Measurements from ENCODE around the gene GPR15. TPM values are rescaled to one million over a fixed set of nuclear protein-coding genes. Genes with fewer than 3 reads are reported as not detected.

Gene GPR15
- total RNA-seq, 2 experiments from 2014 or later = 1.4 to 2.2 TPM

- Mint-ChIP-seq H3K4me1 (ENCODE audit: low read depth) (peaks cover 68% of the 10 kb centered on the region), H3K9me3 (peaks cover 1% of the 10 kb centered on the region), H3K27ac (peak overlapping the region; percentile 67), H3K27me3 (no peaks in the 10 kb centered on the region), H3K36me3 (ENCODE audit: low read depth) (peaks cover 10% of the 10 kb centered on the region), H3K4me3 (no peak overlapping the region)
- intact Hi-C loops (cut with micrococcal nuclease) = loop anchor here (2.0 kb wide), 1 partner anchor 18 kb away; the partner anchor contains the start of gene CLDND1
- CTCF ChIA-PET = interaction anchor here (0.9 kb wide), 1 partner anchor 49 kb away, joined by 3 read pairs; no protein-coding TSS in a partner anchor
- TF ChIP-seq, protein P1, sequence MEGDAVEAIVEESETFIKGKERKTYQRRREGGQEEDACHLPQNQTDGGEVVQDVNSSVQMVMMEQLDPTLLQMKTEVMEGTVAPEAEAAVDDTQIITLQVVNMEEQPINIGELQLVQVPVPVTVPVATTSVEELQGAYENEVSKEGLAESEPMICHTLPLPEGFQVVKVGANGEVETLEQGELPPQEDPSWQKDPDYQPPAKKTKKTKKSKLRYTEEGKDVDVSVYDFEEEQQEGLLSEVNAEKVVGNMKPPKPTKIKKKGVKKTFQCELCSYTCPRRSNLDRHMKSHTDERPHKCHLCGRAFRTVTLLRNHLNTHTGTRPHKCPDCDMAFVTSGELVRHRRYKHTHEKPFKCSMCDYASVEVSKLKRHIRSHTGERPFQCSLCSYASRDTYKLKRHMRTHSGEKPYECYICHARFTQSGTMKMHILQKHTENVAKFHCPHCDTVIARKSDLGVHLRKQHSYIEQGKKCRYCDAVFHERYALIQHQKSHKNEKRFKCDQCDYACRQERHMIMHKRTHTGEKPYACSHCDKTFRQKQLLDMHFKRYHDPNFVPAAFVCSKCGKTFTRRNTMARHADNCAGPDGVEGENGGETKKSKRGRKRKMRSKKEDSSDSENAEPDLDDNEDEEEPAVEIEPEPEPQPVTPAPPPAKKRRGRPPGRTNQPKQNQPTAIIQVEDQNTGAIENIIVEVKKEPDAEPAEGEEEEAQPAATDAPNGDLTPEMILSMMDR (IDR thresholded peaks at IDR 0.05) = no peak
- DNase-seq = peak; percentile 41
- POLR2A ChIA-PET = interaction anchor here (1.1 to 13.1 kb wide), 2 partner anchors 12 to 23 kb away, joined by 4 to 204 read pairs; no protein-coding TSS in a partner anchor
- ATAC-seq = peak; percentile 47
Observed at GRCh38 chr3:98540346-98540745, 8.6 kb downstream of the GPR15 start.

GRCh38 chr3:98541695-98542094, 9.9 kb downstream of the GPR15 start:
- DNase-seq (no peak), ATAC-seq (no peak)
- intact Hi-C loops (cut with micrococcal nuclease) = loop anchor here (2.0 kb wide), 1 partner anchor 19 kb away; the partner anchor contains the start of gene CLDND1
- Mint-ChIP-seq H3K4me3 (no peak overlapping the region), H3K36me3 (ENCODE audit: low read depth) (peaks cover 10% of the 10 kb centered on the region), H3K27me3 (no peaks in the 10 kb centered on the region), H3K27ac (peak overlapping the region; percentile 61), H3K9me3 (peaks cover 1% of the 10 kb centered on the region), H3K4me1 (ENCODE audit: low read depth) (peaks cover 68% of the 10 kb centered on the region)
- ChIA-PET POLR2A (interaction anchor here (1.1 to 13.1 kb wide), 4 partner anchors 9 to 30 kb away, joined by 3 to 204 read pairs (median 4); no protein-coding TSS in a partner anchor), CTCF (interaction anchor here (0.8 to 1.5 kb wide), 2 partner anchors 10 to 25 kb away, joined by 3 to 4 read pairs; no protein-coding TSS in a partner anchor)
- TF ChIP-seq, protein P1 (IDR thresholded peaks at IDR 0.05) = no peak

GRCh38 chr3:98542623-98543022, 10.8 kb downstream of the GPR15 start:
- H3K27ac Mint-ChIP-seq = no peak overlapping the region
- H3K9me3 Mint-ChIP-seq = peaks cover 1% of the 10 kb centered on the region
- no peaks in the 10 kb centered on the region for H3K27me3 Mint-ChIP-seq
- TF ChIP-seq, protein P1 (IDR thresholded peaks at IDR 0.05) = no peak
- intact Hi-C loops (cut with micrococcal nuclease) = no loop called here
- no peak for ATAC-seq
- no peak for DNase-seq
- peaks cover 61% of the 10 kb centered on the region for H3K4me1 Mint-ChIP-seq (ENCODE audit: low read depth)
- ChIA-PET CTCF (interaction anchor here (1.0 to 1.5 kb wide), 2 partner anchors 9 to 30 kb away, joined by 4 to 5 read pairs; no protein-coding TSS in a partner anchor), POLR2A (interaction anchor here (1.0 to 13.1 kb wide), 5 partner anchors 9 to 31 kb away, joined by 3 to 204 read pairs (median 3); no protein-coding TSS in a partner anchor)
- peaks cover 10% of the 10 kb centered on the region for H3K36me3 Mint-ChIP-seq (ENCODE audit: low read depth)
- H3K4me3 Mint-ChIP-seq = no peak overlapping the region

DNA sequence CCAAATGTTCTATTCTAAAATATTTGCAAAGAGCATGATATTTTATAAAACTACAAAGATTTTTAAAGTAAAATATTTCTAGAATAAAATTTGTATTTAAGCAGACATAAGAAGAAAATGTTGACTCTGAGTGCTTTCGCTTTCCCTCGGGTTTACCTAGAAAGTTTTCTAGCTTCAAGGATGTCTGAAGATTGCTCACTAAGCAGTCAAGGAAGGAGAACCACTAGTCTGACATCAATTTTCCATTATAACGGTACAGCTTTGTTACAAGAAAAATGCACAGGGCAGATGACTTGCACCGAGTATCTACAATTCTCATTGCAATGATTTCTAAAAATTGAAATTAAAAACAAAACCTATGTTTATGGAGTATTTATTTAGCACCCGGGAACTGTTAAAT, 14.2 kb downstream of the GPR15 start:
- Mint-ChIP-seq H3K4me3 (peak overlapping the region; percentile 45), H3K36me3 (ENCODE audit: low read depth) (peaks cover 19% of the 10 kb centered on the region), H3K4me1 (ENCODE audit: low read depth) (peaks cover 62% of the 10 kb centered on the region), H3K27ac (peak overlapping the region; percentile 91), H3K27me3 (no peaks in the 10 kb centered on the region), H3K9me3 (peaks cover 1% of the 10 kb centered on the region)
- ATAC-seq = peak; percentile 86
- DNase-seq = no peak
- TF ChIP-seq, protein P1 (IDR thresholded peaks at IDR 0.05) = no peak
- POLR2A ChIA-PET = interaction anchor here (0.7 to 13.9 kb wide), 4 partner anchors 8 to 29 kb away, joined by 3 to 204 read pairs (median 4); partner anchors contain the start of gene GPR15
- intact Hi-C loops (cut with micrococcal nuclease) = no loop called here
- CTCF ChIA-PET = interaction anchor here (1.3 to 1.8 kb wide), 5 partner anchors 9 to 202 kb away, joined by 3 to 7 read pairs (median 4); no protein-coding TSS in a partner anchor

- Mint-ChIP-seq H3K36me3 (ENCODE audit: low read depth) (peaks cover 25% of the 10 kb centered on the region), H3K4me1 (ENCODE audit: low read depth) (peaks cover 61% of the 10 kb centered on the region), H3K9me3 (no peaks in the 10 kb centered on the region), H3K27me3 (no peaks in the 10 kb centered on the region), H3K27ac (no peak overlapping the region), H3K4me3 (no peak overlapping the region)
- TF ChIP-seq, protein P1 (IDR thresholded peaks at IDR 0.05) = no peak
- intact Hi-C loops (cut with micrococcal nuclease) = no loop called here
- ATAC-seq (no peak), DNase-seq (no peak)
- ChIA-PET CTCF (interaction anchor here (1.5 kb wide), 1 partner anchor 24 kb away, joined by 3 read pairs; no protein-coding TSS in a partner anchor), POLR2A (interaction anchor here (1.1 to 13.9 kb wide), 3 partner anchors 11 to 34 kb away, joined by 3 to 204 read pairs (median 4); partner anchors contain the start of genes CLDND1 and GPR15)
Observed at GRCh38 chr3:98548544-98548943, 16.8 kb downstream of the GPR15 start.

Measured in activated CD8-positive, alpha-beta T cell treated with anti-CD3 and anti-CD28 coated beads for 36 hours (primary cell).